Liver (tissue), 9 donors: ENCODE data around the gene PODXL2. TPM values are rescaled to one million over a fixed set of nuclear protein-coding genes. Genes with fewer than 3 reads are reported as not detected.

ENCODE experiments used
- DNase-seq: peaks from one replicate; pipeline ENCODE4 v3.0.0-alpha.2; 2017; ENCODE audit warnings: low spot score
- H3K27ac ChIP-seq, 2 donors: one replicate each; pipeline ENCODE4 v1.7.0; 2013; ENCODE audit warnings: inconsistent platforms in 2 of 2, low read length in 2 of 2, control low read depth in 1 of 2, low read depth in 1 of 2, mild to moderate bottlenecking in 1 of 2
- H3K27me3 ChIP-seq, 4 donors: one replicate each; pipeline versions ENCODE4 v1.6.1 to v1.7.0; 2013; ENCODE audit warnings: low read length in 3 of 4, inconsistent platforms in 1 of 4, mild to moderate bottlenecking in 1 of 4, moderate library complexity in 1 of 4; ENCODE audit not compliant: control insufficient read depth in 4 of 4, insufficient read depth in 4 of 4
- H3K36me3 ChIP-seq, 4 donors: one replicate each; pipeline versions ENCODE4 v1.6.1 to v1.7.0; 2013; ENCODE audit warnings: low read length in 3 of 4, mild to moderate bottlenecking in 3 of 4, low read depth in 1 of 4, moderate library complexity in 1 of 4; ENCODE audit not compliant: control insufficient read depth in 4 of 4, insufficient read depth in 3 of 4
- H3K4me1 ChIP-seq, 4 donors: one replicate each; pipeline versions ENCODE4 v1.6.1 to v1.7.0; 2013; ENCODE audit warnings: low read length in 3 of 4, mild to moderate bottlenecking in 3 of 4, moderate library complexity in 1 of 4; ENCODE audit not compliant: control insufficient read depth in 4 of 4, insufficient read depth in 4 of 4
- H3K4me3 ChIP-seq, 3 donors: one replicate each; pipeline versions ENCODE4 v1.6.1 to v1.7.0; 2013; ENCODE audit warnings: low read length in 3 of 3, control low read depth in 1 of 3, low read depth in 1 of 3, mild to moderate bottlenecking in 1 of 3
- H3K9ac ChIP-seq, 2 donors: one replicate each; pipeline ENCODE4 v1.7.0; 2013; ENCODE audit warnings: low read length in 2 of 2, mild to moderate bottlenecking in 2 of 2, moderate library complexity in 2 of 2, control low read depth in 1 of 2, low read depth in 1 of 2
- H3K9me3 ChIP-seq, 4 donors: one replicate each; pipeline versions ENCODE4 v1.6.1 to v1.7.0; 2013; ENCODE audit warnings: low read length in 3 of 4; ENCODE audit not compliant: control insufficient read depth in 4 of 4
- EGR1 ChIP-seq, 2 donors: IDR thresholded peaks; 2 replicates each; pipeline ENCODE4 v1.6.1; 2016 to 2018; ENCODE audit warnings: antibody characterized with exemption in 2 of 2, low read depth in 2 of 2
- FOXA1 ChIP-seq: IDR thresholded peaks from 2 replicates; pipeline ENCODE4 v1.6.1; 2016; ENCODE audit warnings: antibody characterized with exemption
- FOXA2 ChIP-seq: IDR thresholded peaks from 2 replicates; pipeline ENCODE4 v1.6.1; 2016; ENCODE audit warnings: antibody characterized with exemption
- GABPA ChIP-seq, 2 donors: IDR thresholded peaks in 1 of 2; conservative IDR thresholded peaks in 1 of 2; 2 replicates each; pipeline ENCODE4 v1.6.1; 2016; ENCODE audit warnings: antibody characterized with exemption in 2 of 2, mild to moderate bottlenecking in 1 of 2, moderate library complexity in 1 of 2
- HNF4A ChIP-seq, 2 donors: conservative IDR thresholded peaks; 2 replicates each; pipeline ENCODE4 v1.6.1; 2016; ENCODE audit warnings: antibody characterized with exemption in 2 of 2, mild to moderate bottlenecking in 2 of 2
- HNF4G ChIP-seq: IDR thresholded peaks from 2 replicates; pipeline ENCODE4 v1.6.1; 2016; ENCODE audit warnings: antibody characterized with exemption
- JUND ChIP-seq, 2 donors: IDR thresholded peaks; 2 replicates each; pipeline ENCODE4 v1.6.1; 2016; ENCODE audit warnings: antibody characterized with exemption in 2 of 2
- NR2F2 ChIP-seq: IDR thresholded peaks from 2 replicates; pipeline ENCODE4 v1.6.1; 2016; ENCODE audit warnings: antibody characterized with exemption
- RAD21 ChIP-seq, 2 donors: IDR thresholded peaks; 2 replicates each; pipeline ENCODE4 v1.6.1; 2016; ENCODE audit warnings: antibody characterized with exemption in 2 of 2, mild to moderate bottlenecking in 2 of 2
- RXRA ChIP-seq, 2 donors: IDR thresholded peaks; 2 replicates each; pipeline ENCODE4 v1.6.1; 2017 to 2018; ENCODE audit warnings: antibody characterized with exemption in 2 of 2, mild to moderate bottlenecking in 1 of 2
- SP1 ChIP-seq: IDR thresholded peaks from 2 replicates; pipeline ENCODE4 v1.6.1; 2018; ENCODE audit warnings: antibody characterized with exemption, mild to moderate bottlenecking
- TAF1 ChIP-seq: conservative IDR thresholded peaks from 2 replicates; pipeline ENCODE4 v1.6.1; 2016; ENCODE audit warnings: antibody characterized with exemption, mild to moderate bottlenecking
- YY1 ChIP-seq: IDR thresholded peaks from 2 replicates; pipeline ENCODE4 v1.6.1; 2016; ENCODE audit warnings: antibody characterized with exemption, mild to moderate bottlenecking
- polyA plus RNA-seq, 2 donors: library from polyadenylated mRNA; stranded (reverse) in 1 of 2; unstranded in 1 of 2; fragments of 200-250 nt in 1 of 2; fragments of >200 nt in 1 of 2; fragmentation: Nextera tagmentation in 1 of 2; extraction: Ambion mirVana in 1 of 2; gene quantifications; one replicate each; pipeline versions ENCODE4 v1.2.1 to v1.2.3, GENCODE V29; 2013 to 2015
- total RNA-seq, 2 donors: library from RNA; depleted of rRNA; stranded (reverse); fragments of >200 nt; gene quantifications; one replicate each; pipeline ENCODE4 v1.2.3, GENCODE V29; 2014
- TF ChIP-seq, protein P1 (sequence below): IDR thresholded peaks from 2 replicates; pipeline ENCODE4 v1.6.1; 2016; ENCODE audit warnings: antibody characterized with exemption, mild to moderate bottlenecking
- TF ChIP-seq, protein P2 (sequence below): IDR thresholded peaks from 2 replicates; pipeline ENCODE4 v1.6.1; 2016; ENCODE audit warnings: antibody characterized with exemption
- TF ChIP-seq, protein P3 (sequence below): fragments of 150-350 bp; IDR thresholded peaks from 2 replicates; pipeline ENCODE4 v1.5.1; 2017; ENCODE audit warnings: improper control_type of control experiment, low read depth, low read length; ENCODE audit not compliant: missing input control
- TF ChIP-seq, protein P4 (sequence below): IDR thresholded peaks from 2 replicates; pipeline ENCODE4 v1.6.1; 2016; ENCODE audit warnings: antibody characterized with exemption
- TF ChIP-seq, protein P5 (sequence below): IDR thresholded peaks from 2 replicates; pipeline ENCODE4 v1.6.1; 2016; ENCODE audit warnings: antibody characterized with exemption
- donor health status: healthy.
- donor health status: healthy.
- donor health status: healthy.
- donor health status: healthy.
- donor health status: healthy.

Gene PODXL2
- total and polyA plus RNA-seq, 4 donors, result 0.47 to 1.4 (median 0.88) TPM

DNA sequence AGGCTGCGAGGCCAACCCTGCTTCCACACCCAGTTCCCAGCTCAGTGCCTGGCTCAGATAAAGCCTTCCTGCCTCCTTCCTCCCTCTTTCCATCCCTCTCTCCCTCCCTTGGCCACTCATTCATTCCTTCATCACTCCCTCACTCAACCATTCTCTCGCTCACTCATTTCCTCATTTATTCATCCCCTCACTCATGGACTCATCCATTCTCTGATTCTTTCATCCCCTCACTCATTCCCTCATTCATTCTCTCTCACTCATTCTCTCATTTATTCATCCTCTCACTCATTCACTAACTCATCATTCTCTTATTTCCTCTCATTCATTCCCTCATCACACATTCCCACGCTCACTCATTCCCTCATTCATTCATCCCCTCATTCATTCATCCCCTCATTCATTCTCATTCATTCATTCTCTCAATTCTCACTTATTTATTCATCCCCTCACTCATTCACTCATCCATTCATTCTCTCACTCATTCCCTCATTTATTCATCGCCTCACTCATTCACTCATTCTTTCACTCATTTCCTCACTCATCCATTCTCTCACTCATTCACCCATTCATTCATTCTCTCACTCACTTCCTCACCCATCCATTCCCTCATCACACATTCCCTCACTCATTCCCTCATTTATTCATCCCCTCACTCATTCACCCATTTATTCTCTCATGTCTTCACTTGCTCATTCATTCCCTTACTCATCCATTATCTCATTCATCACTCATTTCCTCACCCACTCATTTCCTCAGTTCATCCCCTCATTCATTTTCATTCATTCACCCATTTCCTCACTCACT, 56.9 kb downstream of the PODXL2 start (continued):
- TF ChIP-seq RXRA (IDR thresholded peaks at IDR 0.05) (no peak), FOXA1 (no peak)

DNA sequence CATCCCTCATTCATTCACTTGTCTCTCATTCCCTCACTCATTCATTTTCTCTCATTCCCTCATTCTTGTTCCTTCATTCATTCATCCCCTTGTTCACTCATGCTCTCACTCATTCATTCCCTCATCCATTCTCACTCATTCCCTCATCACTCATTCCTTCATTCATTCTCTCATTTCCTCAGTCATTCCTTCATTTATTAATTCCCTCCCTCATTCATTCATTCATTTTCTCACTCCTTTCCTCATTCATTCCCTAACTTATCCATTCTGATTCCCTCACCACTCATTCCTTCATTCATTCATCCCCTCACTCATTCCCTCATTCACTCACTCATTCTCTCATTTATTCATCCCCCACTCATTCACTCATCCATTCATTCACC, 57.5 kb downstream of the PODXL2 start:
- no peak overlapping the region for H3K9ac ChIP-seq
- no peak overlapping the region for H3K27ac ChIP-seq
- no peaks in the 10 kb centered on the region for H3K9me3 ChIP-seq
- H3K4me1 ChIP-seq, result no peaks in the 10 kb centered on the region
- peaks cover 0 to 3% (median 0%) of the 10 kb centered on the region in 4 donors for H3K36me3 ChIP-seq
- no peaks in the 10 kb centered on the region for H3K27me3 ChIP-seq
- DNase-seq, result no peak
- no peak for TF ChIP-seq FOXA2
- no peak for TF ChIP-seq RAD21 (IDR thresholded peaks at IDR 0.05)
- TF ChIP-seq, protein P1, sequence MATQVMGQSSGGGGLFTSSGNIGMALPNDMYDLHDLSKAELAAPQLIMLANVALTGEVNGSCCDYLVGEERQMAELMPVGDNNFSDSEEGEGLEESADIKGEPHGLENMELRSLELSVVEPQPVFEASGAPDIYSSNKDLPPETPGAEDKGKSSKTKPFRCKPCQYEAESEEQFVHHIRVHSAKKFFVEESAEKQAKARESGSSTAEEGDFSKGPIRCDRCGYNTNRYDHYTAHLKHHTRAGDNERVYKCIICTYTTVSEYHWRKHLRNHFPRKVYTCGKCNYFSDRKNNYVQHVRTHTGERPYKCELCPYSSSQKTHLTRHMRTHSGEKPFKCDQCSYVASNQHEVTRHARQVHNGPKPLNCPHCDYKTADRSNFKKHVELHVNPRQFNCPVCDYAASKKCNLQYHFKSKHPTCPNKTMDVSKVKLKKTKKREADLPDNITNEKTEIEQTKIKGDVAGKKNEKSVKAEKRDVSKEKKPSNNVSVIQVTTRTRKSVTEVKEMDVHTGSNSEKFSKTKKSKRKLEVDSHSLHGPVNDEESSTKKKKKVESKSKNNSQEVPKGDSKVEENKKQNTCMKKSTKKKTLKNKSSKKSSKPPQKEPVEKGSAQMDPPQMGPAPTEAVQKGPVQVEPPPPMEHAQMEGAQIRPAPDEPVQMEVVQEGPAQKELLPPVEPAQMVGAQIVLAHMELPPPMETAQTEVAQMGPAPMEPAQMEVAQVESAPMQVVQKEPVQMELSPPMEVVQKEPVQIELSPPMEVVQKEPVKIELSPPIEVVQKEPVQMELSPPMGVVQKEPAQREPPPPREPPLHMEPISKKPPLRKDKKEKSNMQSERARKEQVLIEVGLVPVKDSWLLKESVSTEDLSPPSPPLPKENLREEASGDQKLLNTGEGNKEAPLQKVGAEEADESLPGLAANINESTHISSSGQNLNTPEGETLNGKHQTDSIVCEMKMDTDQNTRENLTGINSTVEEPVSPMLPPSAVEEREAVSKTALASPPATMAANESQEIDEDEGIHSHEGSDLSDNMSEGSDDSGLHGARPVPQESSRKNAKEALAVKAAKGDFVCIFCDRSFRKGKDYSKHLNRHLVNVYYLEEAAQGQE, result no peak
- TF ChIP-seq FOXA1, result no peak
- no peak for TF ChIP-seq RXRA (IDR thresholded peaks at IDR 0.05)
- no peak for TF ChIP-seq HNF4A (conservative IDR thresholded peaks at IDR 0.05)
- no peak for TF ChIP-seq HNF4G
- TF ChIP-seq NR2F2, result no peak
- no peak for TF ChIP-seq YY1
- TF ChIP-seq, protein P2, sequence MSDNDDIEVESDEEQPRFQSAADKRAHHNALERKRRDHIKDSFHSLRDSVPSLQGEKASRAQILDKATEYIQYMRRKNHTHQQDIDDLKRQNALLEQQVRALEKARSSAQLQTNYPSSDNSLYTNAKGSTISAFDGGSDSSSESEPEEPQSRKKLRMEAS, result no peak
- TF ChIP-seq, protein P3, sequence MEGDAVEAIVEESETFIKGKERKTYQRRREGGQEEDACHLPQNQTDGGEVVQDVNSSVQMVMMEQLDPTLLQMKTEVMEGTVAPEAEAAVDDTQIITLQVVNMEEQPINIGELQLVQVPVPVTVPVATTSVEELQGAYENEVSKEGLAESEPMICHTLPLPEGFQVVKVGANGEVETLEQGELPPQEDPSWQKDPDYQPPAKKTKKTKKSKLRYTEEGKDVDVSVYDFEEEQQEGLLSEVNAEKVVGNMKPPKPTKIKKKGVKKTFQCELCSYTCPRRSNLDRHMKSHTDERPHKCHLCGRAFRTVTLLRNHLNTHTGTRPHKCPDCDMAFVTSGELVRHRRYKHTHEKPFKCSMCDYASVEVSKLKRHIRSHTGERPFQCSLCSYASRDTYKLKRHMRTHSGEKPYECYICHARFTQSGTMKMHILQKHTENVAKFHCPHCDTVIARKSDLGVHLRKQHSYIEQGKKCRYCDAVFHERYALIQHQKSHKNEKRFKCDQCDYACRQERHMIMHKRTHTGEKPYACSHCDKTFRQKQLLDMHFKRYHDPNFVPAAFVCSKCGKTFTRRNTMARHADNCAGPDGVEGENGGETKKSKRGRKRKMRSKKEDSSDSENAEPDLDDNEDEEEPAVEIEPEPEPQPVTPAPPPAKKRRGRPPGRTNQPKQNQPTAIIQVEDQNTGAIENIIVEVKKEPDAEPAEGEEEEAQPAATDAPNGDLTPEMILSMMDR, result no peak
- no peak for TF ChIP-seq SP1
- TF ChIP-seq, protein P4, sequence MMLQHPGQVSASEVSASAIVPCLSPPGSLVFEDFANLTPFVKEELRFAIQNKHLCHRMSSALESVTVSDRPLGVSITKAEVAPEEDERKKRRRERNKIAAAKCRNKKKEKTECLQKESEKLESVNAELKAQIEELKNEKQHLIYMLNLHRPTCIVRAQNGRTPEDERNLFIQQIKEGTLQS, result no peak
- TF ChIP-seq EGR1 (IDR thresholded peaks at IDR 0.05; ENCODE audit: low read depth in 2 of 2), result no peak
- no peak for TF ChIP-seq JUND (IDR thresholded peaks at IDR 0.05)
- TF ChIP-seq, protein P5, sequence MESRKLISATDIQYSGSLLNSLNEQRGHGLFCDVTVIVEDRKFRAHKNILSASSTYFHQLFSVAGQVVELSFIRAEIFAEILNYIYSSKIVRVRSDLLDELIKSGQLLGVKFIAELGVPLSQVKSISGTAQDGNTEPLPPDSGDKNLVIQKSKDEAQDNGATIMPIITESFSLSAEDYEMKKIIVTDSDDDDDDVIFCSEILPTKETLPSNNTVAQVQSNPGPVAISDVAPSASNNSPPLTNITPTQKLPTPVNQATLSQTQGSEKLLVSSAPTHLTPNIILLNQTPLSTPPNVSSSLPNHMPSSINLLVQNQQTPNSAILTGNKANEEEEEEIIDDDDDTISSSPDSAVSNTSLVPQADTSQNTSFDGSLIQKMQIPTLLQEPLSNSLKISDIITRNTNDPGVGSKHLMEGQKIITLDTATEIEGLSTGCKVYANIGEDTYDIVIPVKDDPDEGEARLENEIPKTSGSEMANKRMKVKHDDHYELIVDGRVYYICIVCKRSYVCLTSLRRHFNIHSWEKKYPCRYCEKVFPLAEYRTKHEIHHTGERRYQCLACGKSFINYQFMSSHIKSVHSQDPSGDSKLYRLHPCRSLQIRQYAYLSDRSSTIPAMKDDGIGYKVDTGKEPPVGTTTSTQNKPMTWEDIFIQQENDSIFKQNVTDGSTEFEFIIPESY, result no peak
- TF ChIP-seq GABPA (IDR thresholded peaks at IDR 0.05 in 1 of 2, conservative IDR thresholded peaks at IDR 0.05 in 1 of 2), result no peak
- TF ChIP-seq TAF1, result no peak
- no peak overlapping the region for H3K4me3 ChIP-seq
